HG02938 (cell line): ENCODE data around the gene HPCAL1.

Experiments
- ATAC-seq: cut with Tn5 transposase; IDR thresholded peaks from one replicate; pipeline ENCODE4 v1.9.1; 2021; ENCODE audit warnings: mild to moderate bottlenecking, moderate library complexity; ENCODE audit not compliant: unreplicated experiment

The HPCAL1 gene

DNA sequence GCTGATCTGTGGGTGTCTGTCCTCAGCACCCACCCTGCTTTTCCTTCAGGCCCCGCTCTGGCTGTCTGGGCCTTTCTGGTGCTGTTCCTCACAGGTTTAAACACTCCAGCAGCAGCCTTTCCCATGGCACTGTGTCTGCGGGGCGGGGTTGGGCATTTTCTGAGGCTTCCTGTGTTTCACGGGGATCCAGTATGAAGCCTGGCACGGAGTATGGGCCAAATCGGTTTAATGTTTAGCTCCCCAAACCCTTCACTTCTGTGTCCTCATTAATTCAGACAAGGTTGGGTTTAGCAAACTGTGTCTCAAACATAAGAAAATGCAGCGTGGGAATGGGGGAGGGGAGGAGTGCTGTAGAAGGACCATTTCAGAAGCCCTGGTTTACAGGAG, 44.9 kb downstream of the HPCAL1 start:
- no peak for ATAC-seq

DNA sequence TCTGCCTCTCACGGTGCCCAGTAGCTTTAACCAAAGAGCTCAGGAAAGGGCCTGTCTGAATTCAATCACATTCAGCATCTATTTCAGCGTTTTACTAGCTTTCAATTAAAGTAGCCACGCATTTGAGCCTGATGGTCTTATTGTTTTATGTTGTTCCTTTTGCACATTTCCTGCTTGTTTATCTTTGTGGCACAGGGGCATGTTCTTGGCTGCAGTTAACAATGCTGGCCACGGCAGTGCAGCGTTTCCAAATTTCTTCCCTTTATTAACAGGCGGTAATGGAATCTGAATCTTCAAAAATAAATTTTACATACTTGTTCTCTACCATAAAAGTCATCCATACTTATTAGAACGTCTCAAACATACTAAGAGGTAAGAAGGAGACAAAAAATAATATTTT, 46.2 kb downstream of the HPCAL1 start:
- no peak for ATAC-seq

DNA sequence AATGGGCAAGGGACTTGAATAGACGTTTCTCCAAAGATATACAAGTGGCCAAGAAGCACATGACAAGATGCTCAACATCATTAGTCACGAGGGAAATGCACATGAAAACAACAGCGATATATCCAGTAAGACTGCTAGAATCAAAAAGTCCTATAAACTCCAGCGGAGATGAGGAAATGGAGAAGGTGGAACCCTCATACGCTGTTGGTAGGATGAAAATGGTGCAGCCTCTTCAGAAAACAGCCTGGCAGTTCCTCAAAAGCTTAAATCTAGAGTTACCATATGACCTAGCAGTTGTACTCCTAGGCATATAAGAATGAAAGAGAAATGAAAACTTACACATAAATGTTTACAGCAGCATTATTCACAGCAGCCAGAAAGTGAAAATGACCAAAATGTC, 48.1 kb downstream of the HPCAL1 start:
- ATAC-seq = no peak

DNA sequence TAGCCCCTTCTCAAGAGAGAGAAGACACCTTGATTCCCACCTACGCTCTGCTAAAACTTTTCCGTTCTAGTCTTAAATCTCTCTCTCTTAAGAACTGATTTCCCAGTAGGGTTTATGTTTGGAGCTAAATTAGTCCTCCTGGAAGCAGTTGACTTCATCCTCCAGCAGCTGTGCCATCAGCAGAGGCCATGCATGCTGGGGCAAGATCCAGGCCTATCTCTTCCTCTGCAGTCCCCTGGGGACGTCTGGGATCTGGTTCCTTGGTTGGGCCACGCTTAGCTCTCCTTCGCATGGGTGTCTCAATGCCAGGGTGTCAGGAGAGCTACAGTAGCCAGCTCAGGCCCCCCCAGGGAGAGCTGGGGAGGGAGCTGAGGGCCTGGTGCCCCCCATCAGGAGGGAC, 49.7 kb downstream of the HPCAL1 start:
- ATAC-seq = no peak

DNA sequence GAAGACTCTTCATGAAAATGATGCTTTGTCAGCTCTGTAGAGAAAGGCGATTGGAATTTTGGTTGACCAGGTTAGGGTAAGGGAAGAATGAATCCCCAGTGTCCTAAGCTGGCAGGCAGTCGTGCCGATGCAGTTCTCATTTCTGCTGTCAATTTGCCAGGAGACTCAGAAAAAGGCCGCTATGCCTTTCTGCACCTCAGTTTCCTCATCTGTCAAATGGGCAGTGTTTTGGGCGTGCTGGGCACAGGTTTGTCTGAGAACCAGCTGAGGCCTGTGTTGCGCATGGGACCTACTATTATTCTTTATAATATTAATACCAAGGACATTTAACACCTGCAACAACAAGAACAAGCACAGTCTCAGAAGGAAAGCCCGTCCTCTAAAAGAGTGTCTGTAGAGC, 50.3 kb downstream of the HPCAL1 start:
- ATAC-seq = no peak

DNA sequence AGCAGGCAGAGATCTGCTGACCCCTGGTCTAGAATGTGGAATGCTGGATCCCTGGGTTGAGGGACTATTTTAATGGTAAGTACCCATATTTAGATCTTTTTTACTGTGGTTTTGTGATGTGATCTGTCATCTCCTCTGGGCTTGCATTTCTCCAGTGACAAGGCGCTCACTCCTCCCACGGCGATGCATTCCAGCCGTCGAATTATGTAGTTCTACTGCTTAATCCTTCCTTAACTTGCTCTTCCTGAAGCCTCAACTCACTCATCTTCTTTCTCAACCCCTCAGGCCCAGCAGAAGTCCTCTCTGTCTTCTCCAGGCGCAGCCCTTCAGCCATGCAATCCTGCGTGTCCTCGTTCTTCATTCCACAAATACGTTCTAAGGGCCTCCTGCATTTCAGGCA, 51.2 kb downstream of the HPCAL1 start:
- no peak for ATAC-seq

DNA sequence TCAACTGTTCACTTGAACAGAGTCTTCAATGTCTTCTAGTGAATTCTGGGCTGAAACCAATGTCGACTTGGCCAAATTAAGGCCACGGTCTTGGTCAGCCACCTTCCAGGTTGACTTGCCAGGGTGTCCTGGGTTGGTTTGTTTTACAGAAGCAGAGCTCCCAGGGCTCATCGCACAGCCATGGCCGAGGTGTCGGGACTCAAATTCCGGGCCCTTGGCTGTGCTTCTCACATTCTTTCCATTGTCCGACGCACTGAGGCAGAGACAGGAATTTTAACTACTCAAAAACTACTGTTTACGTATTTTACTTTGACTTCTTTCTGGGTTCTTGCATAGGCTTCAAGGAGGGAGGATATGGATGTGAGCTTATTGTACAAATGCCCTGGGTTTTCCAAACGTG, 51.7 kb downstream of the HPCAL1 start:
- ATAC-seq = no peak

DNA sequence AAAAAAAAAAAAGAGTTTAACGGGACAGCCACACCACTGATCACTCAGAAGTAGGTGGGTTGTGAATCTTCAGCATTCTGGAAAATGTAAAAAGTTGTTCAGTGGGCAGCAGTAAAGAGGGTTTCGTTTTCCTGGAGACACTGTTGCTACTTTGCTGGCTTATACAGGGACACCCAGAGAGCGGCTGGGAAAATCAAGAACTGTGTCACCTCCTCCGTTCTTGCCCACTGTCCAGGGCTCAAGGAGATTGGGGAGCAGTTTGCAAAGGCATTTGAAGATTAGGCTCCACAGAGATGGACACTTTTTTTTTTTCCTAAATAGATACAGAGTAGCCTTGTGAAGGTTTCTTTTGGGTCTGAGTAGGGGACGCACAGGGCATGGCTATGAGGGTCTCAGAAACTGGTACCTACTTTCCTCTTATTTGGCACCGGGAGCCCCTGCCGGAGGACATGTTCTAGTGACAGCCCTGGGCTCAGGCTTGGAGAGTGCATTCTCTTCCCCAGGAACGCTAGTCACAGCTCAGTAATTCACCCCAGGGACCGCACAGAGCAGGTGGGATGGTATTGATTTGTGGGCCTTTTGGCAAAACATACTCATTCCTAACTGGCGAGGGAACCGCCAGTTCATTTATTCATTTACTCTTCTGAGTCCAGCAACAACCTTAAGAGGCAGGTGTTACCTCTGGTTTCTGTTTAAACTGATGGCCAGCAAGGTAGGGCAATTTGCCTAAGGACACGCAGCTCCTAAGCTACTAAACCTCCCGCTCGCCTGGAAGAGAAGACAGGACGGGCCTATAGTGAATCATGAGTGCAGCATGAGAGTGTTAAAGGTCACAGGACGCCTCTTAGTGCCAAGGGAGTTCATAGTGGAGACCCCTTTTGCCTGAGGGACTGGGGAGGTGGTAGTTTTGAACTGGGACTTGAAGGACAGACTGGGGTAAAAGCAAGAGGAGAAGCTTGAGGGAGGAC, 53.1 kb downstream of the HPCAL1 start:
- ATAC-seq = no peak

DNA sequence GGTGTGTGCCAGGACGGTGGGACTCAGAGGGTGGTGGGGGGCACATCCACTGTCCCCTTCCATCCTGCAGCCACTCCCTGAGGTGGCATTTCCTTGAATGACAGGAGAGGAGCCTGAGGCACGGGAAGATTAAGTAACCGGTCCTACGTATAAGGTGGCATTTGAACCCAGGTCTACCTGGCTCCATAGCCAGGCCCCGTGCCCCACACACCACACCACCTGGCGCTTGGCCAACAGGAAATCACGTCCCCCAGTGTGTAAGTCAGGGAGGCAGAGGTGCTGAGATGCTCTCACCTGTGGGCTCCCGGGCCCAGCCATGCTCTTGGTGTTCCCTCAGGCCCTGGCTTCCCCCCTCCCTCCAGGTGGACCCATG, 53.7 kb downstream of the HPCAL1 start:
- ATAC-seq = no peak

DNA sequence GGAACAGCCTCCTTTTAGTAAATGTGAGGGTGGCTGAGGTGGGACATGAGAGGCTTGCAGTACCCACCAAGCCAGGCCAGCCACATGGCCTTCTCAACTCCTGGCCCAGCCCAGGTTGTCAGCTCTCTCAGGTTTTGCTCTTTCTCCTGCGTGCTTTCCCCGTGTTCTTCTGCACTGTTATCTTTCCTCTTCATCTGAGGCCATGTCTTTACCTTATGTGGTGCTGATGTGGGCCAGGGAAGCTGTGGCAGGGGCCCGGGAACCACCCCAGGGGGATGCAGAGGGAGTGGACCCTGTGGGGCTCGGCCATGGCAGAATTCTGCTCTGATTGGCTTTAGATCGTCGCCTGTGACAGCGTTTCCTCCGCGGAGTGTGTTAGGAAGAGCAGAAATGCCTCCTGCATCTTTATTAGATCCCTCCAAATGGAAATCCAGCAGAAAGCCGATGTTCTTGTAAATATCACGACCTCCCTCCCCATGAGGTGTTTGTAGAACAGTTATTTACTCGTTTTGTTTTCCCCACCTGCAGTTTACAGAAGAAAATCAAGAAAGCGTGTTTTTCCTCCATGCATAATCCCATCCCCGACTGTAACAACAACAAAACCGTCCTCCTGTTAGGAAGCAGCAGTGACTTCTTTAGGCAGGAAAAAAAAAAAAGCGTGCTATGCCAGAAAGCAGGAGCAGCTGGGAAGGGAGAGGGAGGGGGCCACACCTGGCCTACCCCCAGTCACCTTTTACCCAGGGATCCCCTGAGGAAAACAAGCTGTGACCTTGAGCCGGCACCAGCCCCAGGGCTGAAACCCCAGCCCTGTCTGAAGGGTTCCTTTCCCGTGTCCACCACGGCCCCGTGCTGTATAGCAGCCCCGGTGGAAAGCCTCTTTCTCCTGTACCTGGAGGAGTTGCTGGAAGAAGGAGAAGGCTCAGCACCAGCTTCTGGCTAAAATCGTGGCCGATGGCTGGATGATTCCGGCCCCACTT, 54.8 kb downstream of the HPCAL1 start:
- ATAC-seq = no peak

DNA sequence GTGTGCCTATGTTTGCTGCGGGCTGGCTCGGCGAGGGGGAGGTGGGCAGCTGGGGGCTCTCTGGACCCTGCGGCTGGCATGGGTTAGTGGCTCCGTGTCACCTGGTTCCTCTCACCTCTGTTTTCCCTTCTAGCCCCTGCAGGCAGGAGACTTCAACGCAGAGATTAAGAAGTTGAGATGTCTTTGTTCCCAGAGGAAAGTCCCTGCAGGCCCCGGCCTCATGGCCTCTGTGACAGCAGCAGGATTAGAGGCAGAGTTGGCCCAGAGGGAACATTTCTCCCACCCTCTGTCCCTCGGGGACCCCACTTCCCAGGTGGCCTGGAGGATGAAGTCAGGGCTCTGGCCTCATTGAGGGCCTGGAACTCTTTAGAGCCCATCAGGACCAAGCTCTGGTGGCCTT, 56.5 kb downstream of the HPCAL1 start:
- ATAC-seq = no peak

DNA sequence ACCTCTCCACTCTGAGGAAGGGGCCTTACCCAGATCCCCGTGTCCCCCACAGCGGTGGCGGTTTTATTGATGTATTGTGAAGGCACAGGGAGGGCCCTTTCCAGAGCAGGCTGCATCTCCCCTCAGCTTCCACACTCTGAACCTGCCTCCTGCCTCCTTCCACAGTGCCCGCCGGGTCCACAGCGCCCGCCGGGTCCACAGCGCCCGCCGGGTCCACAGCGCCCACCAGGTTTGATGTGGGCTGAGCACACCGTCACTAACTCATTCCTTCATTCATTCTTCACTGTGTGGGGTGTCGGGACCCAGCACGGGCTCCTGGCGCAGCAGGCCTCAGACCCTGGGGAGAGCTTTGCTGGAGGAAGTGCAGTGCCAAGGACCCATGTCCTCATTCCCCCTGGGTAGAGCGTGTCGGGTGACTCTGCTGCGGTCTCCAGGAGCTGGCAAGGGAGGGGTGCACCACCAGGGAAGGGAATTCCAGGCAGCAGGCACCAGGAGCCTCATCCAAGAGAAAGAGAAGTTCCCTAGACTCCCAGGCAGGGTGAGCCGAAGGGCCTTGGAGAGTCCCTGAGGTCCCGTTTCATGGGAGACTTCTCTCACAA, 57.1 kb downstream of the HPCAL1 start:
- ATAC-seq = no peak

DNA sequence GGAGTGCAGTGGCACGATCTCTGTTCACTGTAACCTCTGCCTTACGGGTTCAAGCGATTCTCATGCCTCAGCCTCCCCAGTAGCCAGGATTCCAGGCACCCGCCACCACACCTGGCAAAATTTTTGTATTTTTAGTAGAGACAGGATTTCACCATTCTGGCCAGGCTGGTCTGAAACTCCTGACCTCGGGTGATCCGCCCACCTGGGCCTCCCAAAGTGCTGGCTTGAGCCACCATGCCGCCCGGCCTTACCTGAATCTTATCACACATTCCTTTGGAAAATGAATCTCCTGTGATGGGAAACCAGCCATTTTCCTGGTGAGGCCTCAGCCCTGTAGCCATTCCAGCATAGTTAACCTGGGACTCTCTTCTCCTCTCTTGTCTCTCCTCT, 57.8 kb downstream of the HPCAL1 start:
- ATAC-seq = no peak

DNA sequence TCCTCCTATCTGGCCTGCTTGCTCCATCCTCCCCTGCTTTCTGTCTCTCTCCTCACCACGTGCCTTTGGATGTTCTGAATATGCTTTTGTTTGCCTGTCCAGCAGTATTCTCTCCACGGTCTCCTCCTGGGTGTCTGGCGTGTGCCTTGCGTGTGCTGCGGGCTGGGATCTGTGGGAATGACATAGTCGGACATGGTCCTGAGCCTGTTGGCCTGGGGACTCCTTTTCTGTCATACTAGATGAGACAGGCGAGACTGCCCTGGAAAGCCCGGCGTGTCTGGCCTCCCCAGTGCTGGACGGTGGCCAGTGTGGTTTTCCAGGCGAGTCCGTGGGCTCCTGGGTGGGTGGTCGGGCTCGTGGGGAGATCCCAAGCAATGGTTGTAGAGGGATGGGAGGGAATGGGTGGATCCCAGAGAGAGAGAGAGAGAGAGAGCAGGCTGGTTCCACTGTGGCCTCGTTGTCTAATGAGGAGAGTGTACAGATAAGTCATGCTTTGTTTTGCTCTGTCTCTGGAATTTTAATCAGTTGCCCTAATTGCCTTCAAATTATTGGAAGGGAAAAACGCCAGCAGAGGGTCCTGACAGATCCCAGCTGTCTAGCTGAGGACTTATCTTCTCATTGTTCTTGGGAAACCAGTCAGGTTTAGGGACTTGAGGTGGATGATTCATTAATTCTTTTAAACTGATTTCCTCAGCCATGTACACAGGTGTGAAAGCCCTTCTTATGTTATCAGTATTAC, 58.3 kb downstream of the HPCAL1 start:
- ATAC-seq = no peak

DNA sequence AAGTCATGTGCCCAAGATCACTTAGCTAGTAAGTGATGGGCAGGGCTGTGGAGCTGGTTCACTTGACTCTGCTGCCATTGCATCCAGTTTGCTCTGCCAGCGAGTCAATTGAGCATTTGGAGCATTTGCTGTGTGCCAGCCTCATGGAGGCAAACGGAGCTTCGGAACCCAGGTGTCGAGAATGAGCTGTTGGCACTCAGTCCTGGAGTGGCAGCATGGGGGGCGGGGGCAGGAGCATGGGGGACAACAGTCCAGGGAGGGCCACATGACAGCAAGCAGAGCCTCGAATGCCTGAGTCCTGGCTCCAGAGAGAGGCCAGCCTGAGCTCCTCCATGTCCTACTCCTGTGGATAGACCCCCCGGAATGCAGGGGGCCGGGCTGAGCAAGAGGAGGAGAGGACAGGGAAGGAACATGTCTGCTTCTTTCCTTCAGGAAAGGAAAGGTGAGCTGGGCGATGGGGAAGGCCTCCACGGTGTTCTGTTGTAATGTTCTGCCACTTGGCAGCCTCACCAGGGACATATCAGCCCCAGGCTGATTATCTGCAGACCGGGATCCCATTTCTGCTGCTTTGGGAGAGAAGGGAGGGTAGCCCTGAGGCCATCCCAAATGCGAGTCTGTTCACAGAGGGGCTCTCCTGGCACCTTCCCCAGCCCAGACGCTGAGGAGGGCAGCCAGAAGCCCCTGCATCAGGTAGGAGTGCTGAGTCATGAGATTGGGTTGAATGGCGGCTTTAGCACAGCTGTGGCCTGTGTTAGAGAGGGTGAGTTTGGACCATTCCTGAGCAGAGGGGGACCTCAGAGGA, 59.6 kb downstream of the HPCAL1 start:
- no peak for ATAC-seq

DNA sequence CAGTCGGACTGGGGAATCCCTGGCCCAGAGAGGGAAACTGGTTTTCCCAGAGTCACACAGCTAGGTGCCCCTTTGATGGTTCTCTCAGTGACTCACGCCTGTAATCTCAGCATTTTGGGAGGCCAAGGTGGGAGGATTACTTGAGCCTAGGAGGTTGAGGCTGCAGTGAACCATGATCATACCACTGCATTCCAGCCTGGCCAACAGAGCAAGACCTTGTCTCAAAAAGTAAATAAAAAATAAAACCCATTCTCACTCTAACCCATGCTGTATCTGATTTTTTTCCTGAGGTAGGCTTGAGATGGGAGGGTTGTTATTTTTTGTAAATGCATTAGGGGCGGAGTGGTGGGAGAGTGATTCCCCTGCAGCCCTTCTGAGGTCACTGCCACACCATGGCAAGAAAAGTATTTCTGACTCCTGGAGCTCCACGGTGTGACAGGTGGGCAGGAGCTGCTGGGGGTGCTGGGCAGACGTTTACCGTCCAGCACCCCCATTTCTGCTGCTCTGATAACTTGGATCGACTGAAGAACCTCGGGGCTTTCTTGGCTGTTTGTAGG, 60.3 kb downstream of the HPCAL1 start:
- no peak for ATAC-seq

DNA sequence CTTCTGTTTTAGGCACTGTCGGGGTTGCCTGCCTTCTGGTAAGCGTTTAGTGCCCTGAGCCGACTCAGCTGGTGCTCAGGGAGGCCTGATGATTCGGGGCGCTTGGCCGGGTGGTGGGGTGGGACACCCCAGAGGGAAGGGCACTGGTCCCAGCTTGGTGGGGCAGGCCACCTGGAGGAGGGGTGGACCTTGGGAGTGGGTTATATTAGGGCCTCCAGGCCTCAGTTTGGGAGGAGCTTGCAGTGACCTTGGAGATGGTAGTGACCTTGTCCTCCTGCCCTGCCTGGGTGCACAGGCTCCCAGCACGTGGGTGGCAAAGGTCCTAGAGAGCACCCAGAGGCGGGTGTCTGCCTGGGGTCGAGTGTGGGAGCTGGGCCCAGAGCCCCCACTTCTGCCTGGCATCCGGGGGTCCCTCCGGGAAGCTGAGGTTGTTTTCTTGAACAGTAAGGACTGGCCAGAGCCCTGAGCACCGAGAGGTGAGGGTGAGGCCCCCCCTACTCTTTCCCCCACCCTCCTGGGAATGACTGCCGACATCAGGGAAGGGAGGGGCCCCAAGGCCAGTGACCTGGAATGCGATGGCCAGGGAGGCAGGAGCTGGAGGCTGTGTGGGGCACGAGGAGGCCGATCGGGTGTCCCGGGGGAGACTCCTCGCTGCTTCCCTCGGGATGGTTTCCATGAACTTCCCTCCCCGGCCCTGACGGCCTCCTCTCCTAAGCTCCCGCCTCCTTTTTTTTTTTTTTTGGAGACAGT, 61.3 kb downstream of the HPCAL1 start:
- no peak for ATAC-seq

DNA sequence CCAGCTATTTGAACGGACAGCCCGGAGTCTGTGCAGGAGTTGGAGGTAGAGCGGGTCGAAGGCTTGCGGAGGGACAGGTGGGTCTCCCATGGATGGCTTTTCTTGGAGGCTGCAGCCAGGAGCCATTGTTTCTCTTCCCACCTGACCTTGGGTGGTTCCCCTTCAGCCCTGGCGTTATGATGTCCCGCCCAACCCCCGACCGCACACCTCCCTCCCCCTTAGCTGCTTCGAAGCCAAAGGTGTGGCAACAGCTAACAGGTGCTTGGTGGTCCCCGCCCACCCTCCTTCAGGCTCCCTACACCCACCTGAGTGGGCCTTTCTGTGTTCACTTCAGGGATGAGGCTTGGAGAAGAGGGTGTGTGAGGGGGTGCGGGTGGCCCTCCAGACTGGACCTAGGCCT, 62.7 kb downstream of the HPCAL1 start:
- no peak for ATAC-seq
